HCT116 (cell line): Measurements from ENCODE around the gene ALG3. TPM values are rescaled to one million over a fixed set of nuclear protein-coding genes. Genes with fewer than 3 reads are reported as not detected.

ENCODE experiments used
- ATAC-seq: fragments of 200-7000 bp; cut with Tn5 transposase; 2 replicates; pipeline ENCODE4 v1.9.1; 2020; ENCODE audit warnings: mild to moderate bottlenecking, moderate library complexity
- BruUV-seq: library from RNA; stranded (reverse); fragments of 400-500 nt; replicated peaks from 2 replicates; lab custom pipeline; 2021; lab: Mats Ljungman, UMichigan
- CTCF ChIA-PET: fragments of 300-600 bp; sonication (Branson Sonifier 250); formaldehyde crosslinking; loops from one replicate; lab custom pipeline; 2021; ENCODE audit warnings: antibody characterized with exemption; lab: Charles Lee
- POLR2A ChIA-PET: fragments of 300-600, 350-600 bp; sonication (Branson Sonifier 250); formaldehyde crosslinking; loops from one replicate; lab custom pipeline; 2021; ENCODE audit warnings: antibody characterized with exemption; lab: Charles Lee
- RAD21 ChIA-PET, 2 experiments: fragments of 300-600 bp; sonication (Branson Sonifier 250); formaldehyde crosslinking; loops; one replicate each; lab custom pipeline; 2023; ENCODE audit warnings: low total read pairs in 2 of 2; ENCODE audit not compliant: uncharacterized antibody in 2 of 2, unreplicated experiment in 2 of 2, low non-redundant PET in 1 of 2; lab: Charles Lee
- DNase-seq: peaks from one replicate; pipeline ENCODE4 v3.0.0-alpha.2; 2010; ENCODE audit warnings: low read depth, low spot score
- H2AFZ ChIP-seq: fragments of 200-600 bp; shearing (Covaris generic), sonication (generic); 2 replicates; pipeline ENCODE4 v1.6.1; 2017; ENCODE audit warnings: low read depth, mixed run types, mixed read lengths, antibody characterized with exemption, low read length; ENCODE audit not compliant: poor library complexity, severe bottlenecking
- H3K27ac ChIP-seq: 2 replicates; pipeline ENCODE4 v1.5.1; 2012; ENCODE audit warnings: low read depth, low read length
- H3K27me3 ChIP-seq: fragments of 200-600 bp; sonication (generic); 2 replicates; pipeline ENCODE4 v1.6.1; 2016; ENCODE audit warnings: mixed run types, low read length, mixed read lengths; ENCODE audit not compliant: insufficient read depth
- H3K36me3 ChIP-seq, 2 experiments: fragments of 200-500 bp in 1 of 2; fragments of 200-600 bp in 1 of 2; sonication (Bioruptor generic) in 1 of 2; sonication (generic) in 1 of 2; 2 replicates each; pipeline versions ENCODE4 v1.5.1 to v1.6.1; 2014 to 2016; ENCODE audit warnings: low read length in 2 of 2, inconsistent platforms in 1 of 2, mixed read lengths in 1 of 2, mixed run types in 1 of 2; ENCODE audit not compliant: insufficient read depth in 2 of 2, control insufficient read depth in 1 of 2
- H3K4me1 ChIP-seq, 2 experiments: fragments of 200-600 bp in 1 of 2; sonication (generic) in 1 of 2; 2 replicates each; pipeline versions ENCODE4 v1.5.1 to v1.6.1; 2012 to 2017; ENCODE audit warnings: low read length in 2 of 2, inconsistent platforms in 1 of 2, mild to moderate bottlenecking in 1 of 2, mixed read lengths in 1 of 2, mixed run types in 1 of 2, moderate library complexity in 1 of 2; ENCODE audit not compliant: insufficient read depth in 2 of 2, control insufficient read depth in 1 of 2
- H3K4me2 ChIP-seq: fragments of 200-600 bp; sonication (generic); 2 replicates; pipeline ENCODE4 v1.6.1; 2017; ENCODE audit warnings: mixed run types, low read length, mixed read lengths
- H3K4me3 ChIP-seq, 2 experiments: fragments of 200-600 bp in 1 of 2; sonication (generic) in 1 of 2; replicated peaks in 1 of 2; 2 replicates each; pipeline ENCODE4 v1.5.1; 2011 to 2016; ENCODE audit warnings: low read length in 2 of 2, control low read depth in 1 of 2, low read depth in 1 of 2, mild to moderate bottlenecking in 1 of 2, mixed read lengths in 1 of 2, mixed run types in 1 of 2
- H3K79me2 ChIP-seq: fragments of 200-600 bp; sonication (generic); 2 replicates; pipeline ENCODE4 v1.6.1; 2017; ENCODE audit warnings: mild to moderate bottlenecking, mixed run types, low read length, moderate library complexity, mixed read lengths; ENCODE audit not compliant: insufficient read depth
- H3K9ac ChIP-seq: fragments of 200-600 bp; sonication (generic); 2 replicates; pipeline ENCODE4 v1.6.1; 2016; ENCODE audit warnings: low read length, mixed read lengths
- H3K9me2 ChIP-seq: fragments of 200-600 bp; sonication (generic), shearing (Covaris generic); 2 replicates; pipeline ENCODE4 v1.6.1; 2017; ENCODE audit warnings: mixed run types, mild to moderate bottlenecking, moderate library complexity; ENCODE audit not compliant: insufficient read depth
- H3K9me3 ChIP-seq, 2 experiments: fragments of 200-500 bp in 1 of 2; fragments of 200-600 bp in 1 of 2; sonication (Bioruptor generic) in 1 of 2; sonication (generic) in 1 of 2; 2 replicates each; pipeline ENCODE4 v1.6.1; 2014 to 2017; ENCODE audit warnings: low read length in 2 of 2, mixed read lengths in 2 of 2, inconsistent platforms in 1 of 2, low read depth in 1 of 2, mild to moderate bottlenecking in 1 of 2, mixed run types in 1 of 2, moderate library complexity in 1 of 2; ENCODE audit not compliant: control insufficient read depth in 1 of 2, insufficient read depth in 1 of 2
- H4K20me1 ChIP-seq: fragments of 200-600 bp; sonication (generic), shearing (Covaris generic); 2 replicates; pipeline ENCODE4 v1.6.1; 2017; ENCODE audit warnings: mixed run types, mild to moderate bottlenecking, moderate library complexity; ENCODE audit not compliant: insufficient read depth
- EZH2phosphoT487 ChIP-seq: fragments of 200-600 bp; IDR thresholded peaks from 2 replicates; pipeline ENCODE4 v1.6.1; 2018; ENCODE audit warnings: antibody characterized with exemption, borderline replicate concordance
- POLR2AphosphoS5 ChIP-seq: IDR thresholded peaks from 2 replicates; pipeline ENCODE4 v1.6.1; 2011; ENCODE audit warnings: mild to moderate bottlenecking, low read depth, low read length, moderate library complexity
- SIN3A ChIP-seq: IDR thresholded peaks from 2 replicates; pipeline ENCODE4 v1.6.1; 2012; ENCODE audit warnings: low read depth
- SP1 ChIP-seq: IDR thresholded peaks from 2 replicates; pipeline ENCODE4 v1.6.1; 2012; ENCODE audit warnings: low read depth
- YY1 ChIP-seq: IDR thresholded peaks from 2 replicates; pipeline ENCODE4 v1.6.1; 2011; ENCODE audit warnings: low read length, low read depth, moderate library complexity, mild to moderate bottlenecking; ENCODE audit not compliant: insufficient replicate concordance; ENCODE audit errors: extremely low read depth
- ZNF274 ChIP-seq: fragments of 200-500 bp; sonication (Bioruptor generic); IDR thresholded peaks from 2 replicates; pipeline ENCODE4 v1.6.1; 2014; ENCODE audit warnings: mild to moderate bottlenecking, low read depth, low read length, inconsistent platforms
- intact Hi-C: fragments of 100-400 bp; cut with micrococcal nuclease; formaldehyde crosslinking; loops from 2 replicates; pipeline ENCODE4 v1.10.0; 2022
- total RNA-seq: library from RNA; stranded (reverse); gene quantifications from one replicate; pipeline ENCODE4 v1.2.1, GENCODE V29; 2021; ENCODE audit not compliant: unreplicated experiment
- TF ChIP-seq, protein P1 (sequence below): IDR thresholded peaks from 2 replicates; pipeline ENCODE4 v1.6.1; 2012; ENCODE audit warnings: low read depth
- TF ChIP-seq, protein P2 (sequence below), 3 experiments: fragments of 200-600 bp in 1 of 3; sonication (generic) in 1 of 3; IDR thresholded peaks in 2 of 3; conservative IDR thresholded peaks in 1 of 3; 2 replicates each; pipeline ENCODE4 v1.5.1; 2012 to 2017; ENCODE audit warnings: low read depth in 2 of 3, low read length in 2 of 3, antibody characterized with exemption in 1 of 3, borderline replicate concordance in 1 of 3, control low read depth in 1 of 3, mild to moderate bottlenecking in 1 of 3, mixed read lengths in 1 of 3, mixed run types in 1 of 3, moderate library complexity in 1 of 3; ENCODE audit not compliant: insufficient read depth in 1 of 3

Gene ALG3
- total RNA-seq, 1 experiment from 2014 or later, result 56.6 TPM

DNA sequence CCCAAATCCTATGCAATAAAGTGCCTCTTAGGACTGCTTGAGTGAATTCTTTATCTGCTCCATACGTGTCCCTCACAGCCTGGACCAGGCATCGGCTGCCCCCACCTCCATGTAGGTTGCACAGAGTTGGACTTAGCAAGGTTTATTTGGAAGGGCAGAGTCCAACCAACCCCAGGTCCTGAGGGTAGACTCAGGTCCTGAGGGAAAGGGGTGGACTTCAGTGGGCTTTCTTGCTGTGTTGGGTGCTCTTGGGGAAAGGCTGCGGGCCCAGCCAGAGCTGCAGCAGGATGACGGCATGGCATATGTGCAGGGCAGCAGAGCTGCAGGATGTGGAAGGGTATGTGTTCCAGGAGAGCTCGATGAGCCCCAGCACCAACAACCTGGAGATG is 6.5 kb downstream of the ALG3 start (continued):
- TF ChIP-seq YY1 (no peak), SIN3A (no peak), SP1 (no peak), EZH2phosphoT487 (no peak)
- TF ChIP-seq, protein P1, sequence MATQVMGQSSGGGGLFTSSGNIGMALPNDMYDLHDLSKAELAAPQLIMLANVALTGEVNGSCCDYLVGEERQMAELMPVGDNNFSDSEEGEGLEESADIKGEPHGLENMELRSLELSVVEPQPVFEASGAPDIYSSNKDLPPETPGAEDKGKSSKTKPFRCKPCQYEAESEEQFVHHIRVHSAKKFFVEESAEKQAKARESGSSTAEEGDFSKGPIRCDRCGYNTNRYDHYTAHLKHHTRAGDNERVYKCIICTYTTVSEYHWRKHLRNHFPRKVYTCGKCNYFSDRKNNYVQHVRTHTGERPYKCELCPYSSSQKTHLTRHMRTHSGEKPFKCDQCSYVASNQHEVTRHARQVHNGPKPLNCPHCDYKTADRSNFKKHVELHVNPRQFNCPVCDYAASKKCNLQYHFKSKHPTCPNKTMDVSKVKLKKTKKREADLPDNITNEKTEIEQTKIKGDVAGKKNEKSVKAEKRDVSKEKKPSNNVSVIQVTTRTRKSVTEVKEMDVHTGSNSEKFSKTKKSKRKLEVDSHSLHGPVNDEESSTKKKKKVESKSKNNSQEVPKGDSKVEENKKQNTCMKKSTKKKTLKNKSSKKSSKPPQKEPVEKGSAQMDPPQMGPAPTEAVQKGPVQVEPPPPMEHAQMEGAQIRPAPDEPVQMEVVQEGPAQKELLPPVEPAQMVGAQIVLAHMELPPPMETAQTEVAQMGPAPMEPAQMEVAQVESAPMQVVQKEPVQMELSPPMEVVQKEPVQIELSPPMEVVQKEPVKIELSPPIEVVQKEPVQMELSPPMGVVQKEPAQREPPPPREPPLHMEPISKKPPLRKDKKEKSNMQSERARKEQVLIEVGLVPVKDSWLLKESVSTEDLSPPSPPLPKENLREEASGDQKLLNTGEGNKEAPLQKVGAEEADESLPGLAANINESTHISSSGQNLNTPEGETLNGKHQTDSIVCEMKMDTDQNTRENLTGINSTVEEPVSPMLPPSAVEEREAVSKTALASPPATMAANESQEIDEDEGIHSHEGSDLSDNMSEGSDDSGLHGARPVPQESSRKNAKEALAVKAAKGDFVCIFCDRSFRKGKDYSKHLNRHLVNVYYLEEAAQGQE, result no peak

DNA sequence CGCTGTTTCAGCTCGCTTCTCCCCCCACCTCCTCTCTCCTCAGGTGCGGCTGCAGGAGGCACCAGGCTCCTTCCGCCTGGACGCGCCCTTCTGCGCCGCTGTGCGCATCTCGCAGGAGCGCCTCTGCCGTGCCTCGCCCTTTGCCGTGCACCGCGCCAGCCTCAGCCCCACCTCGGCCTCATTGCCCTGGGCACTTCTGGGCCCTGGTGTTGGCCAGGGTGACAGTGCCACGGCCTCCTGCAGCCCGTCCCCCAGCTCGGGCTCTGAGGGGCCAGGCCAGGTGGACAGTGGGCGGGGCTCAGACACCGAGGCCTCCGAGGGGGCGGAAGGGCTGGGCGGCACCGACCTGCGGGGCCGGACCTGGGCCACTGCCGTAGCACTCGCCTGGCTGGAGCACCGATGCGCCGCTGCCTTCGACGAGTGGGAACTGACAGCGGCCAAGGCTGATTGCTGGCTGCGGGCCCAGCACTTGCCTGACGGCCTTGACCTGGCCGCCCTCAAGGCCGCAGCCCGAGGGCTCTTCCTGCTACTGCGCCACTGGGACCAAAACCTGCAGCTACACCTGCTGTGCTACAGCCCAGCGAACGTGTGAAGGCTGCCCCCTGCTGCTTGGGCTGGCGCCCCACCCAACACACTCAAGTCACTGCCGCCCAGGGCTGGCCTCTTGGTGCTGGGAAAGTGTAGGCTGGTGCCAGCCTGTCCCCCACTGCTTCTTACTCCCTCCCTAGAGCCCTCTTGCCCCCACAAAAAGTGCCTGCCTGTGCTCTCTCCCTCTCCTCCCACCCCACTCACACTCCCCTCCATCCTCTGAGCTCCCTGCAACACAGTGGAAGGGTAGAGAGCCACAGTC is 7.1 kb downstream of the ALG3 start:
- BruUV-seq, result no TSS peak
- no peak overlapping the region; the same call in 1 of the 2 replicates for H3K27ac ChIP-seq

More for the DNA sequence above, 7.1 kb downstream of the ALG3 start:
- no peaks in the 10 kb centered on the region for H3K9me2 ChIP-seq
- RAD21 ChIA-PET, result interaction anchor here in 1 of 2 experiments (0.8 kb wide), 1 partner anchor 96 kb away, joined by 3 read pairs; no protein-coding TSS in a partner anchor
- POLR2A ChIA-PET, result no interaction called here
- H3K4me1 ChIP-seq, result no peaks in the 10 kb centered on the region
- no peak overlapping the region for H2AFZ ChIP-seq
- no peak overlapping the region for H3K9ac ChIP-seq
- peaks cover 16% of the 10 kb centered on the region for H3K79me2 ChIP-seq
- peak; percentile 81 for ATAC-seq
- intact Hi-C loops, result no loop called here
- H3K4me2 ChIP-seq, result no peak overlapping the region
- no peaks in the 10 kb centered on the region for H3K27me3 ChIP-seq
- CTCF ChIA-PET, result interaction anchor here (0.8 to 1.8 kb wide), 4 partner anchors 8 to 97 kb away, joined by 3 to 6 read pairs (median 4); no protein-coding TSS in a partner anchor
- no peaks in the 10 kb centered on the region for H3K9me3 ChIP-seq
- peaks cover 28 to 38% of the 10 kb centered on the region in 2 experiments; a peak in 3 of 4 replicates for H3K36me3 ChIP-seq
- TF ChIP-seq POLR2AphosphoS5 (peak; percentile 41; the same call in 1 of the 2 replicates), ZNF274 (no peak)
- TF ChIP-seq, protein P2, sequence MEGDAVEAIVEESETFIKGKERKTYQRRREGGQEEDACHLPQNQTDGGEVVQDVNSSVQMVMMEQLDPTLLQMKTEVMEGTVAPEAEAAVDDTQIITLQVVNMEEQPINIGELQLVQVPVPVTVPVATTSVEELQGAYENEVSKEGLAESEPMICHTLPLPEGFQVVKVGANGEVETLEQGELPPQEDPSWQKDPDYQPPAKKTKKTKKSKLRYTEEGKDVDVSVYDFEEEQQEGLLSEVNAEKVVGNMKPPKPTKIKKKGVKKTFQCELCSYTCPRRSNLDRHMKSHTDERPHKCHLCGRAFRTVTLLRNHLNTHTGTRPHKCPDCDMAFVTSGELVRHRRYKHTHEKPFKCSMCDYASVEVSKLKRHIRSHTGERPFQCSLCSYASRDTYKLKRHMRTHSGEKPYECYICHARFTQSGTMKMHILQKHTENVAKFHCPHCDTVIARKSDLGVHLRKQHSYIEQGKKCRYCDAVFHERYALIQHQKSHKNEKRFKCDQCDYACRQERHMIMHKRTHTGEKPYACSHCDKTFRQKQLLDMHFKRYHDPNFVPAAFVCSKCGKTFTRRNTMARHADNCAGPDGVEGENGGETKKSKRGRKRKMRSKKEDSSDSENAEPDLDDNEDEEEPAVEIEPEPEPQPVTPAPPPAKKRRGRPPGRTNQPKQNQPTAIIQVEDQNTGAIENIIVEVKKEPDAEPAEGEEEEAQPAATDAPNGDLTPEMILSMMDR (IDR thresholded peaks at IDR 0.05 in 2 of 3, conservative IDR thresholded peaks at IDR 0.05 in 1 of 3; ENCODE audit: borderline replicate concordance in 1 of 3, insufficient read depth in 1 of 3, low read depth in 2 of 3, low read length in 2 of 3), result peak in 2 of 3 experiments; percentile 41 to 49; a peak in 4 of 6 replicates
- TF ChIP-seq, all 23 proteins: peak for 2
- Histone ChIP-seq H4K20me1 (no peaks in the 10 kb centered on the region), H3K4me3 (no peak overlapping the region)
- no peak for DNase-seq
